ENCODE measurements around the gene FAM222A.

Gene FAM222A

GRCh38 chr12:109738209-109738608 lies 24.6 kb downstream of the FAM222A start:
- no peak for DNase-seq (ENCODE audit: low read depth)

GRCh38 chr12:109738878-109739665 lies 25.4 kb downstream of the FAM222A start:
- no peak for DNase-seq (ENCODE audit: low read depth)

- no peak for DNase-seq (ENCODE audit: low read depth)
Observed at GRCh38 chr12:109739747-109740693, 26.4 kb downstream of the FAM222A start.

GRCh38 chr12:109740694-109741245 lies 27.1 kb downstream of the FAM222A start:
- DNase-seq (ENCODE audit: low read depth): no peak

GRCh38 chr12:109741286-109741969 lies 27.8 kb downstream of the FAM222A start:
- DNase-seq (ENCODE audit: low read depth): no peak

GRCh38 chr12:109741970-109742703 lies 28.5 kb downstream of the FAM222A start:
- DNase-seq (ENCODE audit: low read depth): no peak

GRCh38 chr12:109743076-109743910 lies 29.7 kb downstream of the FAM222A start:
- DNase-seq (ENCODE audit: low read depth): no peak

- DNase-seq (ENCODE audit: low read depth): no peak
Observed at GRCh38 chr12:109744026-109744425, 30.4 kb downstream of the FAM222A start.

- DNase-seq (ENCODE audit: low read depth): no peak
Observed at GRCh38 chr12:109744986-109745942, 31.6 kb downstream of the FAM222A start.

- no peak for DNase-seq (ENCODE audit: low read depth)
Observed at GRCh38 chr12:109752117-109753053, 38.8 kb downstream of the FAM222A start.

GRCh38 chr12:109753054-109753401 lies 39.4 kb downstream of the FAM222A start:
- DNase-seq (ENCODE audit: low read depth): no peak

GRCh38 chr12:109753959-109754358 lies 40.3 kb downstream of the FAM222A start:
- no peak for DNase-seq (ENCODE audit: low read depth)

GRCh38 chr12:109756457-109756856 lies 42.8 kb downstream of the FAM222A start:
- DNase-seq (ENCODE audit: low read depth): no peak

- DNase-seq (ENCODE audit: low read depth): no peak
Observed at GRCh38 chr12:109757671-109758265, 44.1 kb downstream of the FAM222A start.

GRCh38 chr12:109758426-109759420 lies 45.1 kb downstream of the FAM222A start:
- no peak for DNase-seq (ENCODE audit: low read depth)

GRCh38 chr12:109759595-109759994 lies 46.0 kb downstream of the FAM222A start:
- no peak for DNase-seq (ENCODE audit: low read depth)

All from stromal cell of bone marrow (primary cell).